Mammary epithelial cell (primary cell): Measurements from ENCODE around the gene ZCCHC13.

Experiments
- CTCF ChIP-seq, 2 donors: IDR thresholded peaks in 1 of 2; conservative IDR thresholded peaks in 1 of 2; 2 replicates each; pipeline ENCODE4 v1.5.1; 2011 to 2012; ENCODE audit warnings: inconsistent platforms in 2 of 2, low read length in 2 of 2, mild to moderate bottlenecking in 2 of 2, control low read depth in 1 of 2, low read depth in 1 of 2; ENCODE audit not compliant: insufficient read depth in 1 of 2; ENCODE audit errors: extremely low read depth in 1 of 2
- EZH2 ChIP-seq: IDR thresholded peaks from 2 replicates; pipeline ENCODE4 v1.6.1; 2012; ENCODE audit warnings: low read length, inconsistent platforms, borderline replicate concordance

- TF ChIP-seq CTCF (conservative IDR thresholded peaks at IDR 0.05 in 1 of 2, IDR thresholded peaks at IDR 0.05 in 1 of 2; ENCODE audit: extremely low read depth in 1 of 2, insufficient read depth in 1 of 2, low read depth in 1 of 2, low read length in 2 of 2) (no peak), EZH2 (no peak)
Observed at GRCh38 chrX:74304016-74304415, at the start of gene ZCCHC13.
